HG03135 (cell line): Measurements from ENCODE around the gene CCRL2.
"Not testable (repeated sequence)": the region's sequence is repeated elsewhere in the genome, so short reads cannot be mapped to it uniquely, and the experiment has no call there.

ENCODE experiments used
- ATAC-seq: cut with Tn5 transposase; IDR thresholded peaks from one replicate; pipeline ENCODE4 v1.9.1; 2021; ENCODE audit warnings: mild to moderate bottlenecking, moderate library complexity; ENCODE audit not compliant: unreplicated experiment

CCRL2 gene

DNA sequence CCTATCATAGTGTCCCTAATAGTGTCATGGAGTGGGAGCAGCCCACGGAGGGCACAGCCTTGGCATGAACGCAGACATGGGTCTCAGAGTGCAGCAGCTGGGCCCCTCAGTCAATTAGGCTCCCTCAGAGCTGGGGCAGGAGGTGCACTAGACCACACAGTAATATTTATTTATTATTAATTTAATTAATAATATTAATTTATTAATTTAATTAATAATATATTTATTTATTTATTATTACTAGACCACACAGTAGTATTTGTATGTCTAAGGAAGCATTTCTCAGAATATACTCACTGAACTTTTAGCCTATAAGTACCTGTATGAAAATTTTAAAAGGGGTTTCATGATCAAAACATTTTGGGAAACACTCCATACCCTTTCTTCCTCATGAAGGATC, 5.5 kb upstream of the CCRL2 start:
- ATAC-seq = no peak

GRCh38 chr3:46402902-46403301, 4.2 kb upstream of the CCRL2 start:
- ATAC-seq = not testable (repeated sequence)

GRCh38 chr3:46405301-46406019, 1.6 kb upstream of the CCRL2 start:
- ATAC-seq = no peak

- ATAC-seq = no peak
Observed at GRCh38 chr3:46406443-46406787, 644 bp upstream of the CCRL2 start.

- ATAC-seq = no peak
Observed at GRCh38 chr3:46407970-46408369, 911 bp downstream of the CCRL2 start.

DNA sequence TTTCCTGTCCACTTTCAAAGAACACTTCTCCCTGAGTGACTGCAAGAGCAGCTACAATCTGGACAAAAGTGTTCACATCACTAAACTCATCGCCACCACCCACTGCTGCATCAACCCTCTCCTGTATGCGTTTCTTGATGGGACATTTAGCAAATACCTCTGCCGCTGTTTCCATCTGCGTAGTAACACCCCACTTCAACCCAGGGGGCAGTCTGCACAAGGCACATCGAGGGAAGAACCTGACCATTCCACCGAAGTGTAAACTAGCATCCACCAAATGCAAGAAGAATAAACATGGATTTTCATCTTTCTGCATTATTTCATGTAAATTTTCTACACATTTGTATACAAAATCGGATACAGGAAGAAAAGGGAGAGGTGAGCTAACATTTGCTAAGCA, 1.8 kb downstream of the CCRL2 start:
- no peak for ATAC-seq

DNA sequence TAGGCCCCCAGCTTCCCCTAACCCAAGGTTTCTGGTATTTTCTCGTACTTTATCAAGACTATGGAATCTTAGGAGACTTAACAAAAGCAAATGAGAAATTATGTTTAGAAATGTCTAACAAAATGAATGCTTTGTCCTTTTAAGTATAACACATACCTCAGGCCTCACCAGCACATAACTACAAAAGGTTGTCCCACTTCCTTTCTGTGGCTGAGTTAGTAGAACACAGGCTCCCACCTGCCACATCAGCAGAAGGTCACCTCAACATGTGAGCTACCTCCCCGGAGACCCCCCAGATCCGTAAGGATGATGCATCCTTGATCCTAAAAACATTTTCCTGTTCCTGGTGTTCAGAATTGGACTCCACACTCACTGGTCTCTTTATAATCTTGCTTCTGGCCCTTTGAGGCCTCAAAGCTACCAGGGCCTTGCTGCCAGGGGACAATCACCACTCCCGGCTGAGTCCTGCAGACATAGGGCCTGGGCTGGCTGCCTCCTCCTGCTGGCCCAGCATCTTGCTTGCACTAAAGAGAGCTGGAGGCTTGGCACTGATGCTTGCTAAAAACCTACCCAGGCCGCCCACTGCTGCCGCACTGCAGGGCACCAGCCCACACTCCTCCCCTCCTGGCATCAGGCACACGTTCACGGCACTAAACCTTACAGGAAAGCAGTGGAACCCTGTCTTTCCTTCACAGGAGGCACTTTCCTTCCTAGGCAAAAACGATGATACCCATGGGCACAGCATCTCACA, 2.9 kb downstream of the CCRL2 start:
- ATAC-seq = no peak

GRCh38 chr3:46410669-46411068, 3.6 kb downstream of the CCRL2 start:
- ATAC-seq = no peak

DNA sequence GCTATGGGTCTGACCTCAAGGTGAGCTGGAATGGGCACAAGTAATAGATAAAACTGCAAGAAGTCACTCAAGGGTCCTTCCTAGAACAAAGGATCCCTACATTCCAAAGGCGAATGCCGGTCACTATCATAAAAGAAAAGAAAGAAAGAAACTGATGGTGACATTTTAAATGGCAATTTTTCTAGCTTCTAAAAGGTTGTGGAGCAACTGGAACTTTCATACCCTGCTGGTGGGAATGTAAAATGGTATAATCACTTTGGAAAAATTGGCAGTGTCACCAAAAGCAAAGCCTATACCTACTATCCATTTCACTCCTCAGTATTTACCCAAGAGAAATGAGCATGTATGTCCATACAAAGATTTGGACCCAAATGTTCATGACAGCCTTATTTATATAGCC, 4.2 kb downstream of the CCRL2 start:
- no peak for ATAC-seq

- no peak for ATAC-seq
Observed at GRCh38 chr3:46412786-46413298, 5.8 kb downstream of the CCRL2 start.

GRCh38 chr3:46413951-46414350, 6.9 kb downstream of the CCRL2 start:
- ATAC-seq = no peak

GRCh38 chr3:46414739-46415138, 7.7 kb downstream of the CCRL2 start:
- no peak for ATAC-seq

DNA sequence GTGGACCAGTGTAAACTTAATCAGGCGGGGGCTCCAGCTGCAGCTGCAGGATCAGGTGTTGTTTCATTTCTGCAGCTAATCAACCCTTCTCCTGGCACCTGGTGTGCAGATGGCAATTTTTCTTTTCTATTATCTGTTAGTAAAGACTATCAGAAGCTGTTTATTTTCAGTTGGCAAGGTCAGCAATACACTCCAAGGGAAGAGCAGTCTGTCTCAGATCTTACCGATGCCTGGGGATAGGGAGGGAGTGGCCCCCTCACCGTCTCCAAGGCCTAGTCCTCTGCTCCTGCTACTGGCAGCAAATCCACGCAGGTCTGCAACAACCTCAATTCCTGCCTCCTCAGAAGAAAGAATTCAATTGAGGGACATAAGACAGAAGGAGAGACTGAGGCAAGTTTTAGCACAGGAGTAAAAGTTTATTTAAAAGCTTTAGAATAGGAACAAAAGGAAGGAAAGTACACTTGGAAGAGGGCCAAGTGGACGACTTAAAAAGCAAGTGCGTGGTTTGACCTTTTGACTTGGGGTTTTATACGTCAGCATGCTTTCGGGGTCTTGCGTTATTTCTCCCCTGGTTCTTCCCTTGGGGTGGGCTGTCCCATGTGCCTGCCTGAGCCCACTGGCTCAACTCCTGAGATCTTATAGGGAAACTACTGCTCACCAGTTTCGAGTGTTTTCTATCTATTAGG, 9.2 kb downstream of the CCRL2 start:
- no peak for ATAC-seq

- no peak for ATAC-seq
Observed at GRCh38 chr3:46416811-46417510, 9.9 kb downstream of the CCRL2 start.

GRCh38 chr3:46417841-46418611, 11.0 kb downstream of the CCRL2 start:
- ATAC-seq = no peak

- ATAC-seq = no peak
Observed at GRCh38 chr3:46419816-46420215, 12.8 kb downstream of the CCRL2 start.

GRCh38 chr3:46420931-46421330, 13.9 kb downstream of the CCRL2 start:
- no peak for ATAC-seq

DNA sequence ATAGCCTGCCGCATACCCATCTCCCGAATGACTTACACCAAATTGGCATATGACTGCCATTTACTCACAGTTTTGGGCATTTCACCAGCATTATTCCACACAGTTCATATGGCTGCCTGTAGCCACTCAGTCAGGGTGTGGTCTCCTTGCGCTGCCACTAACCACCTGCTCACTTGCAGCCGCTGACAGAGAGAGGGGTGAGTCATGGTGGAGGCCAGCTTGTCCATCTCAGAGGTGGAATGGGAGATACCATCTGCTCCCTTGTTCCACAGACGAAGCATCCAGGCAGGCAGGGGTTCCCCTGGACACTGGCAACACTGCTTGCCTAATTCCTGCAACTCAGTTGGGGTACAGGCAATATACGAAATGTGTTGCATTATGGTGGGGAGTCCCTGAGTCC, 15.6 kb downstream of the CCRL2 start:
- ATAC-seq = no peak

GRCh38 chr3:46423588-46423987, 16.5 kb downstream of the CCRL2 start:
- no peak for ATAC-seq

- ATAC-seq = not testable (repeated sequence)
Observed at GRCh38 chr3:46426476-46426875, 19.4 kb downstream of the CCRL2 start.
